22Rv1 (cell line): Measurements from ENCODE around the gene ITPR2.

Experiments used
- ZFX ChIP-seq: fragments of 450-650 bp; IDR thresholded peaks from 2 replicates; pipeline ENCODE4 v1.6.1; 2017; ENCODE audit warnings: antibody characterized with exemption, borderline replicate concordance
- TF ChIP-seq, protein P1 (sequence below): fragments of 450-650 bp; IDR thresholded peaks from 2 replicates; pipeline ENCODE4 v1.5.1; 2017; ENCODE audit warnings: mild to moderate bottlenecking

DNA sequence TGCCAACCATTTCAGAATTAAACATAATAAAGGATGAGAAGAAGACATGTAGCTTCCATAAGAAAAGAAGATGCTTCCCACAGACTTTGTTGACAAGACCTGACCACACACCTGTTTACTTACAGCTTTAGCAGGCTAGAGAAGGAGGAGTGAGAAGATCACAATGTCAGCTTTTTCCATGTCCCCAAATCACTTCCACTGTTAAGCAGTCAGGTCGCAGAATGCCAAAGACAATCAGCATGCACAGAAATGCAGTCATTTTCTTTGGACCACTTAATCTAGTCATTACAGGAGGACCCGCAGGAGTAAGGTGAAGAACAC is 322.7 kb downstream of the ITPR2 start:
- TF ChIP-seq, protein P1, sequence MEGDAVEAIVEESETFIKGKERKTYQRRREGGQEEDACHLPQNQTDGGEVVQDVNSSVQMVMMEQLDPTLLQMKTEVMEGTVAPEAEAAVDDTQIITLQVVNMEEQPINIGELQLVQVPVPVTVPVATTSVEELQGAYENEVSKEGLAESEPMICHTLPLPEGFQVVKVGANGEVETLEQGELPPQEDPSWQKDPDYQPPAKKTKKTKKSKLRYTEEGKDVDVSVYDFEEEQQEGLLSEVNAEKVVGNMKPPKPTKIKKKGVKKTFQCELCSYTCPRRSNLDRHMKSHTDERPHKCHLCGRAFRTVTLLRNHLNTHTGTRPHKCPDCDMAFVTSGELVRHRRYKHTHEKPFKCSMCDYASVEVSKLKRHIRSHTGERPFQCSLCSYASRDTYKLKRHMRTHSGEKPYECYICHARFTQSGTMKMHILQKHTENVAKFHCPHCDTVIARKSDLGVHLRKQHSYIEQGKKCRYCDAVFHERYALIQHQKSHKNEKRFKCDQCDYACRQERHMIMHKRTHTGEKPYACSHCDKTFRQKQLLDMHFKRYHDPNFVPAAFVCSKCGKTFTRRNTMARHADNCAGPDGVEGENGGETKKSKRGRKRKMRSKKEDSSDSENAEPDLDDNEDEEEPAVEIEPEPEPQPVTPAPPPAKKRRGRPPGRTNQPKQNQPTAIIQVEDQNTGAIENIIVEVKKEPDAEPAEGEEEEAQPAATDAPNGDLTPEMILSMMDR, result no peak
- no peak for TF ChIP-seq ZFX
